DMS114 treated with DMSO at 0.1 percent for 48 hours (cell line): ENCODE measurements around the gene SCNN1A.

Experiments used
- DNase-seq: peaks from one replicate; lab custom pipeline; 2025; ENCODE audit not compliant: unreplicated experiment; lab: John Stamatoyannopoulos, UW

Gene SCNN1A

DNA sequence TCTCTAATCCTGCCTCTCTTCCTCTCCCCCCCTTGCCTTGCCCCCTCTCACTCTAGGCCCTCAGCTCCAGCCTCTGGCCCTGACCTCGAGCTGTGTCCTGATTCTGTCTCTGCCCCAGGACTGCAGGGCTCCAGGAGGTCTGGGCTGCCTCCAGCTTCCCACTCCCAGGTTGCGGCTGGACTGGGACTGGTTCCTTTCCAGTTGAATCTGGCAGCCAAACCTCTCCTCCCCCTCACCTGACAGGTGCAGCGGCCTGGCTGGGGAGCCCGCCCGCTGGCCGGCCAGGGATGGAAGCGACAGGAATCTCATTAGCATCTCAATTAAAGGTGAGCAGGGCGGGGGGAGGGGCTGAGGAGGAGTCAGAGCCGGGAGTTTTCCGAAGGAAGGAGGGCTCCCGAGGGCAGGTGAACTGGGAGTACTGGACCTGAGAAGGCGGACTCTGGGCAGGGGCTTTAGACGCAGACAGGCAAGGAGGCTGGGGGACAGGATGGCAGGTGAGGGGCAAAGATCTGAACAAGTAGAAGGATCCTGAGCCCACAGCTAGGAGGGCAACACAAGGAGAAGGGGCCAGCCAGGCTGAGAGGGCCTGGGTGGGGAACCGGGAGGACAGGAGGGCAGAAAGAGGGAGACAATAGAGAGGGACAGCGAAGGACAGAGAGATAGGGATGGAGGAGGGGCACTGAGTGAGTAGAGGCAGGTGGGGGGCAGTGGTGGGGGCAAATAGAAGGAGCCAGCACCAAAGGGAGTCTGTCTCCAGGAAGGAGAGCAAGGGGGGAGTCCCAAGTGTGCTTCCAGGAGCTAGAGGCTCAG lies at the start of gene SCNN1A:
TSS of gene SCNN1A (minus strand) at position 295 of the 810 bp plus-strand sequence. CDS start 780 bp downstream, outside the sequence.
- no peak for DNase-seq

GRCh38 chr12:6424866-6425265 lies 49.5 kb upstream of the SCNN1A start:
- DNase-seq: no peak

GRCh38 chr12:6424008-6424347 lies 48.6 kb upstream of the SCNN1A start:
- no peak for DNase-seq

DNA sequence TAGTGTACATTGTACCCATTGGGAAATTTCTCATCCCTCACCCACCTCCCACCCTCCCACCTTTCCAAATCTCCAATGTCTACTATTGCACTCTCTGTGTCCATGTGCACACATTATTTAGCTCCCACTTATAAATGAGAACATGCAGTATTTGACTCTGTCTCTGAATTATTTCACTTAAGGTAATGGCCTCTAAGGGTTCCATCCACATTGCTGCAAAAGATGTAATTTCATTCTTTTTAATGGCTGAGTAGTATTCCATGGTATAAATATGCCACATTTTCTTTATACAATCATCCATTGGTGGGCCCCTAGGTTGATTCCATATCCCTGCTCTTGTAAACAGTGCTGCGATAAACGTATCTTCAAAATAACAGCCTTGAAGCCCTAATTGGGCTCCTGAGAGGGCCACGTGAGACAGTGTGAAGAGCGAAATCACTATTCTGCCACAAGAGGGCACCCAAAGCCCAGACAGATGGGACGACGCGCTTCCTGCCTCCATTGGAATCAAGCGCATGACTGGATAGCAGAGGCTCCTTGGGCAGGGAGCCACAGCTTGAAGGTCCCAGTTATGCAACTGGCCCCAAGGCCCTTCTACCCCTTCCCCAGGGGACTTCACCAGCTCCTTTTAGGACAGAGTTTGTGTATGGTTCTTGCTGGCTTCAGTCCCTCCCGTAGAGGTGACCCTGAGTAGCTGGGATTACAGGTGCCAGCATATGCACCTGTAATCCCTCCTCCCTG lies 48.1 kb upstream of the SCNN1A start:
- DNase-seq: peak; percentile 85

GRCh38 chr12:6420364-6420763 lies 45.0 kb upstream of the SCNN1A start:
- no peak for DNase-seq

DNA sequence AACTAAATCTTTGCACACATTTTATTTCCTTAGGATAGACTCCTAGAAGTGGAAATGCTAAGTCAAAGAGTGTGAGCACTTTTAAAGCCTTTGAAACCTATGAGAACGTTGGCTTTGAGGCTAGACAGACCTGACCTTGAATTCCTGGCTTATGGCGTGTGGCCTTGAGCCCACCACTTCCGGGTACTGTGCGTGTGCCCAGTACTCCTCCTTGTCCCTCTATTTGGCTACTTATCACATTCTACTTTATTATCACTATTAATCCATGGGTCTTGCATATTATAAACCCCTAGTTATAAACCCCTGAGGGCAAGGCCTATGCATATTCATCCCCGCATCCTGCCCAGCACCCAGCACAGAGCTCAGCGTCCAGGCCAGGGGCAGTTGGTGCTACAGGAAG lies 43.4 kb upstream of the SCNN1A start:
- no peak for DNase-seq

DNA sequence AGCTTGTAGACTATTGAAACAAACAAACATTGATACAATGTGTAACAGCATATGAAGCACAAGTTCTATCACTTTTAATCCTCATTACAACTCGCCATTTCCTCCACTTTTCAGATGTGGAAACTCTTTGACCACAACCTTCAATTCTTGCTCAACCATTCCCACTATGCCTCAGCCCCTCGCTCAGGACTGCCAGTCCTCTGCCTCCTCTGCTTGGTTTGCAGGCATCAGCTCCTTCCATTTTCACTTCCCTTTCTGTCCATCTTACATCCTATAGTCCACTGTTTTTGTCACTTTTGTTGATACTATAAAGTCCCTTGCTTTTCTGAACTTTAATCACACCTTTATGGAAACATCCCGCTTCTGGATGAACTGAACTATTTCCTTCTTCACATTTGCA lies 41.2 kb upstream of the SCNN1A start:
- DNase-seq: no peak

DNA sequence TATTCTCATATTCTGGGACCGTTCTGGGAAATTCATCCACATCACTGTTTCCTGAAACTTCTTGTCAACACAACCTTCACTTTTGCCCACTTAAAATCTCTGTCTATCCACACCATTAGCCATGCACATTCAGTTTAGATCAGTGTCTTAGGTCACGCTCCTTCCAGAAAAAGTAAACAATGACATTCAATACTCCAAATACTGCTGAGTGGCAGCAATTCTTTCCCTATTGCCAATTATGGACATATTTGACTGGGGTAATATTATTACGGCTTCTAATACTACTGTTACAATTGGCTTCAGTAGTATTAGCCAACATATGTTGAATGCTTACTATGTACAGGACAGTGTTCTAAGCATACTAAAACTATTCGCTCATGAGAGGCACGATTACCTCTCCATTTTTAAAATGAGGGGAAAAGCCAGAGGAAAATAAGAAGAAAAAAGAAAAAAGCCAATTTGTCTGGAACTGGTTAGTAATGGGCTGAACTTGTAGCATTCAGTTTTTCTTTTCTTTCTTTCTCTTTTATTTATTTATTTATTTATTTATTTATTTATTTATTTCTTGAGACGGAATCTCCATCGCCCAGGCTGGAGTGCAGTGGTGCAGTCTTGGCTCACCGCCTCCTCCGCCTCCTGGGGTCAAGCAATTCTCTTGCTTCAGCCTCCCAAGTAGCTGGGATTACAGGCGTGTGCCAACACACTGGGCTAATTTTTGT lies 32.0 kb upstream of the SCNN1A start:
- no peak for DNase-seq

GRCh38 chr12:6405963-6406362 lies 30.6 kb upstream of the SCNN1A start:
- no peak for DNase-seq

- DNase-seq: no peak
Observed at GRCh38 chr12:6404390-6404789, 29.0 kb upstream of the SCNN1A start.

DNA sequence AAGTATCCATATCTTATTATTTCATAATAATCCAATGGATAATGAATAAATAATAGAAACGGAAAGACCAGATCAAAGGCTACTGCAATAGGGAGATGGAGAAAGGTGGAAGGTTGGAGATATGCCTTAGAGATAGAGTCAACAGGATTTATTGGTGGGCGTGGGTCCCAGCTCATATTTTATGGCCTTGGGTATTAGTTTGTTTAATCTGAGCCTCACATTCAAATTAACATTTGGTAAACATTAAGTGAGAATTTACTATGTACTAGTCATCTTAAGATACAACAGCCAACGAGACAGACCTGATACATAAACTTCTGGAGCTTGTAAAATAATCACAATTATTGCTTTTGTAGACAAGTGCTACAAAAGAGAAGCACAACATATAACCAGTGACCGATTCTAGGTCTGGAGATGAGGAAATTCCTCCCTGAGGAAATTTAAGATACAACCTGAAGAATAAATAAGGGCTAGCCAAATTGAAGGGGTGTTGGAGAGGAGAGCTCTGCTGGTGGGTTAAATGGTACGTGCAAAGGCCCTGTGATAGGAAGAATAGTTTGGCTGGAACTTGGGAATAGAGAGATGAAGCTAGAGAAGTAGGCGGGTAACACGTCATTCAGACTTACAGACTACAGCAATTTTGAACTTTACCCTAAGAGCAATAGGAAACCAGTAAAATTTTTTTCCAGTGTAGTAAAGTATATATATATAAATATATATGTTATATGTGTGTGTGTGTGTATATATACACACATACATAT lies 24.7 kb upstream of the SCNN1A start:
- DNase-seq: no peak

DNA sequence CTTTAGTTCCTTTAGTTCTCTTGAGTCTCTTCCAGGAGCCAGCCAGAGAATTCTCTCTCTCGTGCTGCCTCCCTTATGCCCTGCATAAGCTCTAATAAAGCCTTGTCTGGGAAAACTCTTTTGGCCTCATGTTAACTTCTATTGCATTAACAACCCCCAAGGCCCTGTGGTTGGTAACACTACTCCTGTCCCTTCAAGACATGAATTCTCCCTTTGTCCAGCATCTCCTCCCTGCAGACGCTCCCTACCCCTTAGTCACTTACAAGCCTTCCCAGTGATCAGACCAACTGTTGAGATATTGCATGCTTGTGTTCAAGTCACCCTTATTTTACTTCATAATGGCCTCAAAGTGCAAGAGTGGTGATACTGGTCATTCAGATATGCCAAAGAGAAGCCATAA lies 20.7 kb upstream of the SCNN1A start:
- DNase-seq: no peak

- no peak for DNase-seq
Observed at GRCh38 chr12:6394398-6394797, 19.0 kb upstream of the SCNN1A start.

DNA sequence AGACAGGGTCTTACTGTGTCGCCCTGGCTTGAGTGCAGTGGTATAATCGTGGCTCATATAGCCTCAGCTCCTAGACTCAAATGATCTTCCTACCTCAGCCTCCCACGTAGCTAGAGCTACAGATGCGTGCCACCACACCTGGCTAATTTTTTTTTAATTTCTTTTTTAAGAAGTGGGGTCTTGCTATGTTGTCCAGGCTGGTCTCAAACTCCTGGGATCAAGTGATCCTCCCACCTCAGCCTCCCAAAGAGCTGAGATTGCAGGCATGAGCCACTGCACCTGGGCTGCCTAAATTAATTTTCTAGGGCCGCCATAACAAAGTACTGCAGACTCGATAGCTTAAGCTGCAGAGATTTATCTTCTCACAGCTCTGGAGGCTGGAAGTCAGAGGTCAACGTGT lies 17.7 kb upstream of the SCNN1A start:
- no peak for DNase-seq

GRCh38 chr12:6392504-6392903 lies 17.1 kb upstream of the SCNN1A start:
- no peak for DNase-seq

GRCh38 chr12:6391013-6391412 lies 15.7 kb upstream of the SCNN1A start:
- no peak for DNase-seq

- no peak for DNase-seq
Observed at GRCh38 chr12:6390084-6390799, 14.9 kb upstream of the SCNN1A start.

- DNase-seq: no peak
Observed at GRCh38 chr12:6387541-6387940, 12.2 kb upstream of the SCNN1A start.

DNA sequence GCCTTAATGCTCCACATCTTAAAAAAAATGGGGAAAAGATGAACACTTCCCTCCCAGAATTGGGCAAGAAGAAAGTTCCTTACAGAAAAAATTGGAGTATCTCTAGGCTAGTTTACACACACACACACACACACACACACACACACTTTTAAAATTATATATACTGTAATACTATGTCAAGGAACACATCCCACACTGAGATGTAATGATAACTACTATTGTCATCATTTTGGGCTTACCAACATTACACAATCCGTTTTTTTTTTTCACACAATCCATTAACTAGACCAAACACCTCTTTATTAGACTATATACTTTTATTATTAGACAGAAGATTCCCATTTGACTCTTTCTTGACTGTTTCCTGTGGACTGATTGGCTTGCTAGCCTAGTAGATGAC lies 11.1 kb upstream of the SCNN1A start:
- no peak for DNase-seq

- no peak for DNase-seq
Observed at GRCh38 chr12:6386038-6386437, 10.7 kb upstream of the SCNN1A start.
